Neutrophil (primary cell): ENCODE data around the gene NT5E.

ENCODE experiments used
- H3K27ac ChIP-seq: fragments of 200-600 bp; sonication (generic); 2 replicates; pipeline ENCODE4 v1.5.1; 2016; ENCODE audit warnings: mild to moderate bottlenecking, moderate library complexity
- H3K27me3 ChIP-seq: fragments of 200-600 bp; sonication (generic); 2 replicates; pipeline ENCODE4 v1.6.0; 2016; ENCODE audit warnings: mild to moderate bottlenecking
- H3K36me3 ChIP-seq: fragments of 200-600 bp; sonication (generic); 2 replicates; pipeline ENCODE4 v1.5.1; 2017
- H3K4me1 ChIP-seq, 2 experiments: fragments of 200-600 bp in 1 of 2; sonication (generic) in 1 of 2; 1 replicate in 1 of 2; 2 replicates in 1 of 2; pipeline versions ENCODE4 v1.5.1 to v1.6.1; 2013 to 2016; ENCODE audit warnings: low read depth in 1 of 2, low read length in 1 of 2, mild to moderate bottlenecking in 1 of 2, moderate library complexity in 1 of 2; ENCODE audit not compliant: control insufficient read depth in 1 of 2, insufficient read depth in 1 of 2
- H3K4me3 ChIP-seq, 2 experiments: fragments of 200-600 bp in 1 of 2; sonication (generic) in 1 of 2; 1 replicate in 1 of 2; 2 replicates in 1 of 2; pipeline ENCODE4 v1.5.1; 2013 to 2016; ENCODE audit warnings: low read depth in 1 of 2, low read length in 1 of 2, mild to moderate bottlenecking in 1 of 2, moderate library complexity in 1 of 2
- H3K9me3 ChIP-seq: fragments of 200-600 bp; sonication (generic); 2 replicates; pipeline ENCODE4 v1.5.1; 2016
- TF ChIP-seq, protein P1 (sequence below): fragments of 200-600 bp; sonication (generic); IDR thresholded peaks from 2 replicates; pipeline ENCODE4 v1.5.1; 2016; ENCODE audit warnings: antibody characterized with exemption

Gene NT5E

DNA sequence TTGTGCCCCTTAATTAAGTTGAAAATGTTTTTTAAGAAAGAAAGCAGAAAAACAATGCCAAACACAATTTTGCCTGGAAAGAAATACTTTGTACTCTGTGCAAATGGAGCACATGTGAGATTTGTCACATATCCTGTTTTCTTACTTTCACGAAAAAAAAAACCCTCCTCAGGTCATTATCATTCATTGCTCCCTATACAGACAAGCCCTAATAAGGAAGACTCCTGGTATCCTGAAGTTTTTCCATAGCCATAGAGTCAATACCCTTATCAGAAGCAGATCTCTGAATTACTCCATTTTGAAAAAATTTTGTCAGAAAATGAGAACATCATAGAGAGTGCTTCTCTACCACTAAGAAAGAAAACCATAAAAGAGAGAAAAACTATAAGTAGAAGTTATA, 14.0 kb upstream of the NT5E start:
- Histone ChIP-seq H3K27me3 (no peaks in the 10 kb centered on the region), H3K27ac (no peak overlapping the region)

DNA sequence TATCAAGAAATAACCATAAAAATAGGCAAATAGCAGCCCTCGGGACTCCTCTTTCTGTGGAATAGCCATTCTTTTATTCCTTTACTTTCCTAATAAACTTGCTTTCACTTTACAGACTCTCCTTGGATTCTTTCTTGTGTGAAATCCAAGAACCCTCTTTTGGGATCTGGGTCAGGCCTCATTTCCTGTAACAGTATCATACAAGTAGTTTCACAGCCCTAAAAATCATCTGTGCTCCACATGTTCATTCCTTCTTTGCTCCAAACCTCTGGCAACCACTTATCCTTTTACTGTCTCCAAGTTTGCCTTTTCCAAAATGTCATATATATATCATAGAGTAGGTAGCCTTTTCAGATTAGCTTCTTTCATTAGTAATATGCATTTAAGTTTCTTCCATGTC, 13.5 kb upstream of the NT5E start:
- H3K9me3 ChIP-seq: no peaks in the 10 kb centered on the region
- H3K4me1 ChIP-seq: no peaks in the 10 kb centered on the region
- no peak overlapping the region for H3K27ac ChIP-seq
- TF ChIP-seq, protein P1, sequence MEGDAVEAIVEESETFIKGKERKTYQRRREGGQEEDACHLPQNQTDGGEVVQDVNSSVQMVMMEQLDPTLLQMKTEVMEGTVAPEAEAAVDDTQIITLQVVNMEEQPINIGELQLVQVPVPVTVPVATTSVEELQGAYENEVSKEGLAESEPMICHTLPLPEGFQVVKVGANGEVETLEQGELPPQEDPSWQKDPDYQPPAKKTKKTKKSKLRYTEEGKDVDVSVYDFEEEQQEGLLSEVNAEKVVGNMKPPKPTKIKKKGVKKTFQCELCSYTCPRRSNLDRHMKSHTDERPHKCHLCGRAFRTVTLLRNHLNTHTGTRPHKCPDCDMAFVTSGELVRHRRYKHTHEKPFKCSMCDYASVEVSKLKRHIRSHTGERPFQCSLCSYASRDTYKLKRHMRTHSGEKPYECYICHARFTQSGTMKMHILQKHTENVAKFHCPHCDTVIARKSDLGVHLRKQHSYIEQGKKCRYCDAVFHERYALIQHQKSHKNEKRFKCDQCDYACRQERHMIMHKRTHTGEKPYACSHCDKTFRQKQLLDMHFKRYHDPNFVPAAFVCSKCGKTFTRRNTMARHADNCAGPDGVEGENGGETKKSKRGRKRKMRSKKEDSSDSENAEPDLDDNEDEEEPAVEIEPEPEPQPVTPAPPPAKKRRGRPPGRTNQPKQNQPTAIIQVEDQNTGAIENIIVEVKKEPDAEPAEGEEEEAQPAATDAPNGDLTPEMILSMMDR: no peak
- H3K27me3 ChIP-seq: no peaks in the 10 kb centered on the region
- H3K36me3 ChIP-seq: no peaks in the 10 kb centered on the region
- H3K4me3 ChIP-seq: no peak overlapping the region

More for the DNA sequence above, 14.0 kb upstream of the NT5E start:
- H3K4me1 ChIP-seq: no peaks in the 10 kb centered on the region
- no peaks in the 10 kb centered on the region for H3K36me3 ChIP-seq
- no peaks in the 10 kb centered on the region for H3K9me3 ChIP-seq
- TF ChIP-seq, protein P1: no peak
- no peak overlapping the region for H3K4me3 ChIP-seq

DNA sequence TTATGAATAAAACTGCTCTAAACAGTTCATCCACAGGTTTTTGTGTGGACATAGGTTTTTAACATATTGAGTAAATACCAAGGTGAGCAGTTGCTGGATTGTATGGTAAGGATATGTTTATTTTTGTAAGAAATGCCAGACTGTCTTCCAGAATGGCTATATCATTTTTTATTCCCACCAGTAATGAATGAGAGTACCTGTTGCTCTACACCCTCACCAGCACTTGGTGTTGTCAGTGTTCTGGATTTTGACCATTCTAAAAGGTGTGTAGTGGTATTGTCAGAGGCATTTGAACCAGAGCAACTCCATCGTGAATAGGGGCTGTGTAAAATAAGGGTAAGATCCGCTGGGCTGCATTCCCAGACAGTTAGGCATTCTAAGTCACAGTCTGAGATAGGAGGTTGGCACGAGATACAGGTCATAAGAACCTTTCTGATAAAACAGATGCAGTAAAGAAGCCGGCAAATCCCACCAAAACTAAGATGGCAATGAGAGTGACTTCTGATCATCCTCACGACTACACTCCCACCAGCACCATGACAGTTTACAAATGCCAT, 12.9 kb upstream of the NT5E start:
- Histone ChIP-seq H3K9me3 (no peaks in the 10 kb centered on the region), H3K27ac (no peak overlapping the region), H3K27me3 (no peaks in the 10 kb centered on the region), H3K4me1 (no peaks in the 10 kb centered on the region), H3K36me3 (no peaks in the 10 kb centered on the region), H3K4me3 (no peak overlapping the region)
- TF ChIP-seq, protein P1: no peak

DNA sequence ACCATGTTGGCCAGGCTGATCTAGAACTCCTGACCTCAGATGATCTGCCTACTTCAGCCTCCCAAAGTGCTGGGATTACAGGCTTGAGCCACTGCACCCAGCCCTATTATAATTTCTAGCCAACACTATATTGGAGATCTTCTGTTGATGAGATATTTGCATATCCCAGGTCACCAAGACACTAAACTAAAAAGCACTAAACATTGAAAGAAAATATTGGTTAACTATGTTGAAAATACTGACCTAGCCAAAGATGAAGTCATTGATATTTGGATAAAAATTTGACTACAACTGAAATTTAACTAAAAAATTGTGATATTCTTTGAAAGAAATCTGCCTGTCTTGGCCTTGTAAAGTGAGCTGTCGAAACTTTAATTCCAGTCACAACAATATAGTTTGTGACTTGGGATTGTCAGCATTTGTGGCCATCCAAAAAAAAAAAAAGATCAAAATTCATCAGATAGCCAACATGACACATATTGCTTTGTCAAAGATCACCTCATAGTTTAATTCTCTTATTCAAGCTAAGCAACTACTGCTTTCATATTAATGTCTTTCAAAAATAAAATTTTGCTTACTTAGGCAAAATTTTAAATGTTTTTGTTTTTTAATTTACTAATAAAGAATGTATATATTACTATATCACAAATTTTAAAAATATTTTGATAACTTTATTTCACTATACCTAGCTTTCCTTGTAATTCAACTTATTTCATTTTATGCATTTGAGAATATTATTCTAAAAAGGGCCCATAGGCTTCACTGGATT, 6.3 kb upstream of the NT5E start:
- peaks cover 41% of the 10 kb centered on the region for H3K27me3 ChIP-seq
- no peak overlapping the region for H3K27ac ChIP-seq
- no peak overlapping the region for H3K4me3 ChIP-seq
- no peaks in the 10 kb centered on the region for H3K4me1 ChIP-seq
- TF ChIP-seq, protein P1: no peak
- H3K36me3 ChIP-seq: no peaks in the 10 kb centered on the region
- no peaks in the 10 kb centered on the region for H3K9me3 ChIP-seq

DNA sequence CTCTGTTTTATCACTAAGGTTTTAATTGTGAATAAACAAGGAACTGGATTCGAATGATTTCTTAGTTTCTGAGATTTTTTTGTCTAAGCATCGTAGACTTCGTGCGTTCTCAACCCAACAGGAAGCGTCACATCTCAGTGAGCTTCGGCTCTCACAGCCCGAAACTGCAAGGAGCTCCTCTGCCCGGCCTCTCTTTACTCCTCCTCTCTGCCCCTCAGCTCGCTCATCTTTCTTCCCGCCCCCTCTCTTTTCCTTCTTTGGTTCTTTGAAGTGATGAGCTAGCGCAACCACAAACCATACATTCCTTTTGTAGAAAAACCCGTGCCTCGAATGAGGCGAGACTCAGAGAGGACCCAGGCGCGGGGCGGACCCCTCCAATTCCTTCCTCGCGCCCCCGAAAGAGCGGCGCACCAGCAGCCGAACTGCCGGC, 480 bp upstream of the NT5E start:
- no peaks in the 10 kb centered on the region for H3K36me3 ChIP-seq
- peaks cover 100% of the 10 kb centered on the region for H3K27me3 ChIP-seq
- H3K27ac ChIP-seq: no peak overlapping the region
- TF ChIP-seq, protein P1: no peak
- peaks cover 2 to 6% of the 10 kb centered on the region in 2 experiments for H3K4me1 ChIP-seq
- H3K4me3 ChIP-seq: no peak overlapping the region
- no peaks in the 10 kb centered on the region for H3K9me3 ChIP-seq
